ENCODE data around the gene DNPH1.

Gene DNPH1

GRCh38 chr6:43219119-43219518, 10.2 kb downstream of the DNPH1 start:
- in situ Hi-C loops (cut with MboI; ENCODE audit: low sequenced_read_pairs), result no loop called here

GRCh38 chr6:43217351-43217750, 11.9 kb downstream of the DNPH1 start:
- in situ Hi-C loops (cut with MboI; ENCODE audit: low sequenced_read_pairs), result no loop called here

GRCh38 chr6:43216200-43216599, 13.1 kb downstream of the DNPH1 start:
- in situ Hi-C loops (cut with MboI; ENCODE audit: low sequenced_read_pairs), result no loop called here

- in situ Hi-C loops (cut with MboI; ENCODE audit: low sequenced_read_pairs), result no loop called here
Observed at GRCh38 chr6:43215066-43215465, 14.2 kb downstream of the DNPH1 start.

- in situ Hi-C loops (cut with MboI; ENCODE audit: low sequenced_read_pairs), result no loop called here
Observed at GRCh38 chr6:43213431-43213830, 15.8 kb downstream of the DNPH1 start.

GRCh38 chr6:43211955-43212354, 17.3 kb downstream of the DNPH1 start:
- in situ Hi-C loops (cut with MboI; ENCODE audit: low sequenced_read_pairs), result no loop called here

GRCh38 chr6:43207286-43207685, 22.0 kb downstream of the DNPH1 start:
- in situ Hi-C loops (cut with MboI; ENCODE audit: low sequenced_read_pairs), result no loop called here

GRCh38 chr6:43205849-43206248, 23.4 kb downstream of the DNPH1 start:
- in situ Hi-C loops (cut with MboI; ENCODE audit: low sequenced_read_pairs), result no loop called here

GRCh38 chr6:43204271-43205105, 24.8 kb downstream of the DNPH1 start:
- in situ Hi-C loops (cut with MboI; ENCODE audit: low sequenced_read_pairs), result no loop called here

GRCh38 chr6:43203718-43204095, 25.6 kb downstream of the DNPH1 start:
- in situ Hi-C loops (cut with MboI; ENCODE audit: low sequenced_read_pairs), result no loop called here

GRCh38 chr6:43203029-43203717, 26.1 kb downstream of the DNPH1 start:
- in situ Hi-C loops (cut with MboI; ENCODE audit: low sequenced_read_pairs), result no loop called here

- in situ Hi-C loops (cut with MboI; ENCODE audit: low sequenced_read_pairs), result no loop called here
Observed at GRCh38 chr6:43202451-43202850, 26.8 kb downstream of the DNPH1 start.

GRCh38 chr6:43200541-43200940, 28.7 kb downstream of the DNPH1 start:
- in situ Hi-C loops (cut with MboI; ENCODE audit: low sequenced_read_pairs), result no loop called here

GRCh38 chr6:43199912-43200311, 29.4 kb downstream of the DNPH1 start:
- in situ Hi-C loops (cut with MboI; ENCODE audit: low sequenced_read_pairs), result no loop called here

GRCh38 chr6:43196337-43196736, 32.9 kb downstream of the DNPH1 start:
- in situ Hi-C loops (cut with MboI; ENCODE audit: low sequenced_read_pairs), result no loop called here

GRCh38 chr6:43193929-43194328, 35.4 kb downstream of the DNPH1 start:
- in situ Hi-C loops (cut with MboI; ENCODE audit: low sequenced_read_pairs), result no loop called here

- in situ Hi-C loops (cut with MboI; ENCODE audit: low sequenced_read_pairs), result no loop called here
Observed at GRCh38 chr6:43192911-43193310, 36.4 kb downstream of the DNPH1 start.

- in situ Hi-C loops (cut with MboI; ENCODE audit: low sequenced_read_pairs), result no loop called here
Observed at GRCh38 chr6:43189776-43190304, 39.4 kb downstream of the DNPH1 start.

- in situ Hi-C loops (cut with MboI; ENCODE audit: low sequenced_read_pairs), result no loop called here
Observed at GRCh38 chr6:43188426-43188825, 40.9 kb downstream of the DNPH1 start.

- in situ Hi-C loops (cut with MboI; ENCODE audit: low sequenced_read_pairs), result no loop called here
Observed at GRCh38 chr6:43187821-43188220, 41.5 kb downstream of the DNPH1 start.

GRCh38 chr6:43186706-43187105, 42.6 kb downstream of the DNPH1 start:
- in situ Hi-C loops (cut with MboI; ENCODE audit: low sequenced_read_pairs), result no loop called here

GRCh38 chr6:43186019-43186418, 43.3 kb downstream of the DNPH1 start:
- in situ Hi-C loops (cut with MboI; ENCODE audit: low sequenced_read_pairs), result no loop called here
